Spleen (tissue), 11 donors: Measurements from ENCODE around the gene CFAP119. TPM values are rescaled to one million over a fixed set of nuclear protein-coding genes. Genes with fewer than 3 reads are reported as not detected.

Experiments used
- DNase-seq: peaks from one replicate; pipeline ENCODE4 v3.0.0-alpha.2; 2020
- H3K27ac ChIP-seq, 8 donors: fragments of 200-600 bp; sonication (generic) in 7 of 8; 1 replicate in 4 of 8; 2 replicates in 4 of 8; pipeline versions ENCODE4 v1.5.0 to v1.8.0; 2016 to 2021; ENCODE audit warnings: inconsistent platforms in 4 of 8, mild to moderate bottlenecking in 4 of 8, moderate library complexity in 1 of 8
- H3K27me3 ChIP-seq, 7 donors: fragments of 200-600 bp; sonication (generic) in 6 of 7; replicated peaks in 1 of 7; 1 replicate in 4 of 7; 2 replicates in 3 of 7; pipeline versions ENCODE4 v1.5.0 to v1.8.0; 2016 to 2021; ENCODE audit warnings: inconsistent platforms in 3 of 7, mild to moderate bottlenecking in 1 of 7
- H3K36me3 ChIP-seq, 6 donors: fragments of 200-600 bp; sonication (generic) in 5 of 6; 1 replicate in 4 of 6; 2 replicates in 2 of 6; pipeline versions ENCODE4 v1.5.0 to v1.8.0; 2016 to 2021; ENCODE audit warnings: inconsistent platforms in 2 of 6
- H3K4me1 ChIP-seq, 6 donors: fragments of 200-600 bp; sonication (generic) in 5 of 6; 1 replicate in 3 of 6; 2 replicates in 3 of 6; pipeline versions ENCODE4 v1.5.0 to v1.8.0; 2016 to 2021; ENCODE audit warnings: inconsistent platforms in 3 of 6
- H3K4me3 ChIP-seq, 8 donors: fragments of 200-600 bp; sonication (generic) in 7 of 8; 1 replicate in 4 of 8; 2 replicates in 4 of 8; pipeline versions ENCODE4 v1.5.0 to v1.8.0; 2016 to 2021; ENCODE audit warnings: inconsistent platforms in 4 of 8, mild to moderate bottlenecking in 4 of 8, moderate library complexity in 2 of 8
- H3K9me3 ChIP-seq, 8 donors: fragments of 200-600 bp; sonication (generic) in 7 of 8; 1 replicate in 4 of 8; 2 replicates in 4 of 8; pipeline versions ENCODE4 v1.5.0 to v1.8.0; 2016 to 2021; ENCODE audit warnings: inconsistent platforms in 4 of 8
- POLR2A ChIP-seq, 3 donors: fragments of 450-650 bp; IDR thresholded peaks; one replicate each; pipeline ENCODE4 v1.5.1; 2017; ENCODE audit warnings: antibody characterized with exemption in 3 of 3, mild to moderate bottlenecking in 1 of 3
- POLR2AphosphoS5 ChIP-seq, 3 donors: sonication (generic); formaldehyde crosslinking; IDR thresholded peaks; one replicate each; pipeline ENCODE4 v1.5.1; 2017; ENCODE audit warnings: antibody characterized with exemption in 3 of 3
- WGBS, 5 donors: extraction: QIAGEN DNeasy Blood & Tissue Kit in 3 of 5; methylation state at CpG; one replicate each; pipeline versions ENCODE4 v1.1.5 to v1.1.7; 2013 to 2018; 5-methylcytosine and 5-hydroxymethylcytosine counted together
- intact Hi-C: fragments of 100-400 bp; cut with DNase I; formaldehyde crosslinking; loops from one replicate; pipeline ENCODE4 v1.15.0; 2023; ENCODE audit warnings: low total_unique reads
- polyA plus RNA-seq, 3 donors: library from polyadenylated mRNA; stranded (reverse); fragments of 200-250 nt; gene quantifications; one replicate each; pipeline ENCODE4 v1.2.1, GENCODE V29; 2013
- total RNA-seq, 7 donors: library from RNA; depleted of rRNA in 3 of 7; stranded (reverse); fragments of >200 nt in 3 of 7; fragmentation: NEBNext Ultra II Directional in 4 of 7; extraction: Animal tissue kit (Norgen Biotek cat#: 25700) in 4 of 7; gene quantifications; one replicate each; pipeline versions ENCODE4 v1.1.0 to v1.2.1, GENCODE V29; 2016 to 2021
- TF ChIP-seq, protein P1 (sequence below), 11 experiments: fragments of 200-600 bp in 7 of 11; fragments of 450-650 bp in 4 of 11; sonication (generic) in 4 of 11; IDR thresholded peaks in 8 of 11; conservative IDR thresholded peaks in 3 of 11; 1 replicate in 7 of 11; 2 replicates in 4 of 11; pipeline versions ENCODE4 v1.4.0 to v1.8.0; 2016 to 2021; ENCODE audit warnings: antibody characterized with exemption in 11 of 11, inconsistent platforms in 4 of 11, mild to moderate bottlenecking in 1 of 11
- donor health status: healthy with polysubstance abuse.
- donor health status: DM: no; HTN: no; CAD: no; lungs with moderate emphysema.
- donor health status: DM: no; HTN: no; CAD: no.
- donor health status: Bipolar disorder and iron deficiency.
- donor health status: healthy.
- donor health status: DM: no; HTN: no; CAD: no.
- donor health status: DM: yes; HTN: yes; CAD: no.

The CFAP119 gene
- total and polyA plus RNA-seq, 10 donors = 3.1 to 15.5 (median 4.5) TPM

DNA sequence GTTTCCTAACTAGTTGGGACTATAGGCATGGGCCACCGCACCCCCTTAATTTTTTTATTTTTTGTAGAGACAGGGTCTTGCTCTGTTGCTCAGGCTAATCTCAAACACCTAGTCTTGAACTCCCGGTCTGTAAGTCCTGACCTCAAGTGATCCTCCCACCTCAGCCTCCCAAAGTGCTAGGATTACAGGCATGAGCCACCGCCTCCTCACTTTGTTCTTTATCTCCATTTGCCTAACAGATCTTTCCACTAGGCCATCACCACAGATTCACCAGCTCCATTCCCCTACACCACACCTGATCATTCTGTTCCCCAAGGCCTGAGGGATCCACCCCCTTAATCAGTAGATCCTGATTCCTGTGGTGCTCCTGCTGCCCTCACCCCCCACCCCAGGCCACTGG, 32.8 kb upstream of the CFAP119 start:
- Histone ChIP-seq H3K27me3 (no peaks in the 10 kb centered on the region), H3K27ac (no peak overlapping the region), H3K36me3 (no peaks in the 10 kb centered on the region), H3K9me3 (no peaks in the 10 kb centered on the region), H3K4me1 (no peaks in the 10 kb centered on the region), H3K4me3 (no peak overlapping the region)
- DNase-seq = no peak
- TF ChIP-seq, protein P1, sequence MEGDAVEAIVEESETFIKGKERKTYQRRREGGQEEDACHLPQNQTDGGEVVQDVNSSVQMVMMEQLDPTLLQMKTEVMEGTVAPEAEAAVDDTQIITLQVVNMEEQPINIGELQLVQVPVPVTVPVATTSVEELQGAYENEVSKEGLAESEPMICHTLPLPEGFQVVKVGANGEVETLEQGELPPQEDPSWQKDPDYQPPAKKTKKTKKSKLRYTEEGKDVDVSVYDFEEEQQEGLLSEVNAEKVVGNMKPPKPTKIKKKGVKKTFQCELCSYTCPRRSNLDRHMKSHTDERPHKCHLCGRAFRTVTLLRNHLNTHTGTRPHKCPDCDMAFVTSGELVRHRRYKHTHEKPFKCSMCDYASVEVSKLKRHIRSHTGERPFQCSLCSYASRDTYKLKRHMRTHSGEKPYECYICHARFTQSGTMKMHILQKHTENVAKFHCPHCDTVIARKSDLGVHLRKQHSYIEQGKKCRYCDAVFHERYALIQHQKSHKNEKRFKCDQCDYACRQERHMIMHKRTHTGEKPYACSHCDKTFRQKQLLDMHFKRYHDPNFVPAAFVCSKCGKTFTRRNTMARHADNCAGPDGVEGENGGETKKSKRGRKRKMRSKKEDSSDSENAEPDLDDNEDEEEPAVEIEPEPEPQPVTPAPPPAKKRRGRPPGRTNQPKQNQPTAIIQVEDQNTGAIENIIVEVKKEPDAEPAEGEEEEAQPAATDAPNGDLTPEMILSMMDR (IDR thresholded peaks at IDR 0.05 in 8 of 11, conservative IDR thresholded peaks at IDR 0.05 in 3 of 11) = no peak
- TF ChIP-seq POLR2AphosphoS5 (IDR thresholded peaks at IDR 0.05) = no peak
- TF ChIP-seq POLR2A (IDR thresholded peaks at IDR 0.05) = no peak
- 90 to 96% (median 94%) methylated on average over 3 of the region's 3 CpGs for WGBS, 5 donors
- intact Hi-C loops = no loop called here

GRCh38 chr16:30793508-30794069, 31.7 kb upstream of the CFAP119 start:
- no peak for DNase-seq
- no peak overlapping the region for H3K27ac ChIP-seq
- WGBS, 5 donors = 78 to 100% (median 91%) methylated on average over 3 to 7 of the region's 7 CpGs
- intact Hi-C loops = no loop called here
- H3K4me1 ChIP-seq = peaks cover 0 to 1% (median 0%) of the 10 kb centered on the region in 6 donors
- TF ChIP-seq POLR2AphosphoS5 (IDR thresholded peaks at IDR 0.05) (no peak), POLR2A (IDR thresholded peaks at IDR 0.05) (no peak)
- TF ChIP-seq, protein P1 (IDR thresholded peaks at IDR 0.05 in 8 of 11, conservative IDR thresholded peaks at IDR 0.05 in 3 of 11) = no peak
- H3K4me3 ChIP-seq = no peak overlapping the region
- H3K27me3 ChIP-seq = peaks cover 0 to under 1% (median 0%) of the 10 kb centered on the region in 7 donors
- no peaks in the 10 kb centered on the region for H3K36me3 ChIP-seq
- no peaks in the 10 kb centered on the region for H3K9me3 ChIP-seq

GRCh38 chr16:30787613-30788378, 25.9 kb upstream of the CFAP119 start:
- Histone ChIP-seq H3K36me3 (peaks cover 0 to 19% (median 11%) of the 10 kb centered on the region in 6 donors), H3K4me3 (peak overlapping the region; percentile 65 to 93 (median 78)), H3K27me3 (peaks cover 0 to 26% (median 0%) of the 10 kb centered on the region in 7 donors), H3K4me1 (peaks cover 0 to 42% (median 26%) of the 10 kb centered on the region in 6 donors), H3K27ac (peak overlapping the region in 7 of 8 donors; percentile 75 to 89 (median 85)), H3K9me3 (no peaks in the 10 kb centered on the region)
- intact Hi-C loops = loop anchor here (10.0 kb wide), 1 partner anchor 57 kb away; no protein-coding TSS in a partner anchor
- no peak for DNase-seq
- WGBS, 5 donors = 49 to 61% (median 51%) methylated on average over 11 of the region's 11 CpGs
- TF ChIP-seq, protein P1 (IDR thresholded peaks at IDR 0.05 in 8 of 11, conservative IDR thresholded peaks at IDR 0.05 in 3 of 11) = no peak
- TF ChIP-seq POLR2AphosphoS5 (IDR thresholded peaks at IDR 0.05) (no peak), POLR2A (IDR thresholded peaks at IDR 0.05) (no peak)
